T-cell (primary cell): ENCODE data around the gene ACBD7. TPM values are rescaled to one million over a fixed set of nuclear protein-coding genes. Genes with fewer than 3 reads are reported as not detected.

Source experiments
- ATAC-seq, 4 experiments: fragments of 200-7000 bp in 3 of 4; fragments of 150-1000 bp in 1 of 4; cut with Tn5 transposase; replicated peaks in 1 of 4; 1 replicate in 3 of 4; 2 replicates in 1 of 4; pipeline ENCODE4 v1.10.0; 2021; ENCODE audit warnings: moderate library complexity in 3 of 4, mild to moderate bottlenecking in 2 of 4, moderate number of reproducible peaks in 1 of 4
- CTCF ChIA-PET, 2 donors: fragments of 300-600 bp; sonication (Branson Sonifier 250); formaldehyde crosslinking; loops; one replicate each; lab custom pipeline; 2022; ENCODE audit warnings: antibody characterized with exemption in 2 of 2; lab: Charles Lee
- POLR2A ChIA-PET, 2 donors: fragments of 300-600 bp; sonication (Branson Sonifier 250); formaldehyde crosslinking; loops; one replicate each; lab custom pipeline; 2022; ENCODE audit warnings: antibody characterized with exemption in 2 of 2; lab: Charles Lee
- DNase-seq, 35 experiments: peaks; one replicate each; pipeline versions ENCODE4 v3.0.0 to v3.0.0-alpha.2; 2013 to 2023
- H3K27ac ChIP-seq: one replicate; pipeline ENCODE4 v1.5.1; 2013; ENCODE audit warnings: low read length
- H3K27me3 ChIP-seq, 2 experiments: replicated peaks in 1 of 2; 1 replicate in 1 of 2; 2 replicates in 1 of 2; pipeline versions ENCODE4 v1.6.1 to v1.7.0; 2013; ENCODE audit warnings: low read length in 1 of 2, mixed read lengths in 1 of 2; ENCODE audit not compliant: control insufficient read depth in 2 of 2, insufficient read depth in 2 of 2; ENCODE audit errors: extremely low read depth in 1 of 2
- H3K36me3 ChIP-seq, 2 donors: 1 replicate in 1 of 2; 2 replicates in 1 of 2; pipeline versions ENCODE4 v1.6.1 to v1.7.0; 2013; ENCODE audit warnings: low read length in 1 of 2; ENCODE audit not compliant: control insufficient read depth in 2 of 2, insufficient read depth in 1 of 2; ENCODE audit errors: extremely low read depth in 1 of 2
- H3K4me1 ChIP-seq, 2 experiments: 1 replicate in 1 of 2; 2 replicates in 1 of 2; pipeline versions ENCODE4 v1.6.1 to v1.7.0; 2013; ENCODE audit warnings: low read length in 2 of 2, mixed read lengths in 1 of 2; ENCODE audit not compliant: insufficient read depth in 2 of 2, control insufficient read depth in 1 of 2; ENCODE audit errors: extremely low read depth in 1 of 2
- H3K4me3 ChIP-seq, 2 donors: 1 replicate in 1 of 2; 2 replicates in 1 of 2; pipeline versions ENCODE4 v1.5.1 to v1.7.0; 2013; ENCODE audit warnings: mild to moderate bottlenecking in 2 of 2, low read length in 1 of 2, moderate library complexity in 1 of 2; ENCODE audit not compliant: control insufficient read depth in 1 of 2; ENCODE audit errors: extremely low read depth in 1 of 2
- H3K9me3 ChIP-seq: 2 replicates; pipeline ENCODE4 v1.7.0; 2013
- H3K27ac Mint-ChIP-seq, 2 donors: one replicate each; pipeline ENCODE4 v1.8.0; 2020 to 2021; ENCODE audit warnings: mild to moderate bottlenecking in 2 of 2, mixed read lengths in 2 of 2
- H3K27me3 Mint-ChIP-seq, 2 donors: one replicate each; pipeline ENCODE4 v1.8.0; 2021 to 2022; ENCODE audit warnings: mixed read lengths in 2 of 2
- H3K36me3 Mint-ChIP-seq: one replicate; pipeline ENCODE4 v1.8.0; 2021; ENCODE audit warnings: mixed read lengths
- H3K4me1 Mint-ChIP-seq, 3 donors: one replicate each; pipeline ENCODE4 v1.8.0; 2020 to 2022; ENCODE audit warnings: mixed read lengths in 3 of 3, mild to moderate bottlenecking in 1 of 3
- H3K4me3 Mint-ChIP-seq, 3 donors: one replicate each; pipeline ENCODE4 v1.8.0; 2020 to 2022; ENCODE audit warnings: mild to moderate bottlenecking in 3 of 3, mixed read lengths in 3 of 3, moderate library complexity in 3 of 3
- H3K9me3 Mint-ChIP-seq, 3 donors: one replicate each; pipeline ENCODE4 v1.8.0; 2020 to 2022; ENCODE audit warnings: mixed read lengths in 3 of 3
- WGBS: methylation state at CpG from one replicate; pipeline ENCODE4 v1.1.5; 2013; ENCODE audit warnings: missing lambda C conversion rate; ENCODE audit not compliant: insufficient coverage; 5-methylcytosine and 5-hydroxymethylcytosine counted together
- total RNA-seq, 35 experiments: library from RNA in 6 of 35; stranded (reverse) in 6 of 35; fragments of 120-200 nt in 1 of 35; gene quantifications; one replicate each; pipeline versions ENCODE4 v1.2.1 to v1.2.4 and lab custom pipeline; 2013 to 2026

The ACBD7 gene
- total RNA-seq, 5 donors from 2014 or later (not counting 1 experiment from before 2014, with no cell fraction given), result 0.28 to 0.98 (median 0.35) TPM; not detected in 2

GRCh38 chr10:15043674-15044073 lies 44.9 kb downstream of the ACBD7 start, which contains the start of gene OLAH:
Gene OLAH, plus strand, starts transcription at chr10:15043943. Its CDS starts 3,346 bp downstream, at chr10:15047289.
- no peaks in the 10 kb centered on the region for H3K36me3 ChIP-seq
- ChIA-PET POLR2A (no interaction called here), CTCF (no interaction called here)
- 80% methylated on average over 1 of the region's 1 CpG for WGBS
- Mint-ChIP-seq H3K4me3 (no peak within 1 kb of the TSS), H3K4me1 (peaks cover 3 to 7% (median 4%) of the 10 kb centered on the region in 3 donors), H3K27me3 (no peaks in the 10 kb centered on the region), H3K36me3 (no peaks in the 10 kb centered on the region), H3K27ac (no peak within 1 kb of the TSS), H3K9me3 (no peaks in the 10 kb centered on the region)
- H3K4me3 ChIP-seq, result no peak within 1 kb of the TSS
- no peak within 1 kb of the TSS for H3K27ac ChIP-seq
- ATAC-seq, result peak in 1 of 4 experiments; percentile 31
- DNase-seq, result no peak
- H3K9me3 ChIP-seq, result no peaks in the 10 kb centered on the region
- no peaks in the 10 kb centered on the region for H3K4me1 ChIP-seq
- H3K27me3 ChIP-seq, result peaks cover 0 to 6% of the 10 kb centered on the region in 2 experiments

DNA sequence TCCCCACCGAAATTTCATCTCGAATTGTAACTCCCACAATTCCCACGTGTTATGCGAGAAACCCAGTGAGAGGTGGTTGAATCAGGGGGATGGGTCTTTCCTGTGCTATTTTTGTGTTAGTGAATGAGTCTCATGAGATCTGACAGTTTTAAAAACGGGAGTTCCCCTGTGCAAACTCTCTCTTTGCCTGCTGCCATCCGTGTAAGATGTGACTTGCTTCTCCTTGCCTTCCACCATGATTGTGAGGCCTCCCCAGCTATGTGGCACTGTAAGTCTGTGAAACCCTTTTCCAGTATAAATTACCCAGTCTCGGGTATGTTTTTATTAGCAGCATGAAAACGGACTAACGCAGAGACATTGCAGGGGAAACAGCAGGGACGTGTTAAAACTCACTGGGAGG lies 50.2 kb downstream of the ACBD7 start:
- Histone ChIP-seq H3K36me3 (no peaks in the 10 kb centered on the region), H3K4me1 (no peaks in the 10 kb centered on the region), H3K9me3 (no peaks in the 10 kb centered on the region), H3K27ac (no peak overlapping the region), H3K27me3 (no peaks in the 10 kb centered on the region), H3K4me3 (no peak overlapping the region)
- 88% methylated on average over 6 of the region's 10 CpGs for WGBS
- Mint-ChIP-seq H3K27ac (no peak overlapping the region), H3K27me3 (peaks cover 0 to 2% of the 10 kb centered on the region in 2 donors), H3K9me3 (no peaks in the 10 kb centered on the region), H3K4me3 (no peak overlapping the region), H3K36me3 (no peaks in the 10 kb centered on the region), H3K4me1 (peaks cover 0 to 10% (median 1%) of the 10 kb centered on the region in 3 donors)
- CTCF ChIA-PET, result no interaction called here
- POLR2A ChIA-PET, result no interaction called here
- DNase-seq (no peak), ATAC-seq (no peak)

DNA sequence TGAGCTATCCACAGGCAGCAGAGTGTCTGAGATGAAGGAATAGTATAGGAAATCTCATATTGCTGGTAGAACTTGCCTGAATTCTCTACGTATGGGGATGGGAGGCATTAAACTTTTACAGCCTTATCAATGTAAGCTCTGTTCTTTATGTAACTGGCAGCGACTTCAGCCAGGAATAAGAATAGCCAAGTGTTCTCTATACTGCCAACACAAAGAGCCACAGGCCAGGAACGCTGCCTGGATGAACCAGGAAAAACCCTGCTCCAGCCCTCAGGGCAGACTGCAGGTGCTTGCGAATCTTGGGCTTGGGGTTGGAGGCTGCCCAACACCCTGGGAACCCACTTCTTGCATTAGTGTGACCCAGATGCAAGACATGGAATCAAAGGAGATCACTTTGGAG lies 50.9 kb downstream of the ACBD7 start:
- peaks cover 0 to 9% (median 1%) of the 10 kb centered on the region in 3 donors for H3K4me1 Mint-ChIP-seq
- no peak overlapping the region for H3K4me3 Mint-ChIP-seq
- H3K4me1 ChIP-seq, result no peaks in the 10 kb centered on the region
- no peaks in the 10 kb centered on the region for H3K9me3 Mint-ChIP-seq
- ATAC-seq (no peak), DNase-seq (no peak)
- H3K36me3 ChIP-seq, result no peaks in the 10 kb centered on the region
- WGBS, result 88% methylated on average over 2 of the region's 4 CpGs
- no peak overlapping the region for H3K4me3 ChIP-seq
- peaks cover 0 to 2% of the 10 kb centered on the region in 2 donors for H3K27me3 Mint-ChIP-seq
- POLR2A ChIA-PET, result no interaction called here
- H3K27ac ChIP-seq, result no peak overlapping the region
- H3K9me3 ChIP-seq, result no peaks in the 10 kb centered on the region
- CTCF ChIA-PET, result interaction anchor here in 1 of 2 donors (0.6 kb wide), 1 partner anchor 26 kb away, joined by 4 read pairs; no protein-coding TSS in a partner anchor
- no peaks in the 10 kb centered on the region for H3K36me3 Mint-ChIP-seq
- no peak overlapping the region for H3K27ac Mint-ChIP-seq
- H3K27me3 ChIP-seq, result no peaks in the 10 kb centered on the region

DNA sequence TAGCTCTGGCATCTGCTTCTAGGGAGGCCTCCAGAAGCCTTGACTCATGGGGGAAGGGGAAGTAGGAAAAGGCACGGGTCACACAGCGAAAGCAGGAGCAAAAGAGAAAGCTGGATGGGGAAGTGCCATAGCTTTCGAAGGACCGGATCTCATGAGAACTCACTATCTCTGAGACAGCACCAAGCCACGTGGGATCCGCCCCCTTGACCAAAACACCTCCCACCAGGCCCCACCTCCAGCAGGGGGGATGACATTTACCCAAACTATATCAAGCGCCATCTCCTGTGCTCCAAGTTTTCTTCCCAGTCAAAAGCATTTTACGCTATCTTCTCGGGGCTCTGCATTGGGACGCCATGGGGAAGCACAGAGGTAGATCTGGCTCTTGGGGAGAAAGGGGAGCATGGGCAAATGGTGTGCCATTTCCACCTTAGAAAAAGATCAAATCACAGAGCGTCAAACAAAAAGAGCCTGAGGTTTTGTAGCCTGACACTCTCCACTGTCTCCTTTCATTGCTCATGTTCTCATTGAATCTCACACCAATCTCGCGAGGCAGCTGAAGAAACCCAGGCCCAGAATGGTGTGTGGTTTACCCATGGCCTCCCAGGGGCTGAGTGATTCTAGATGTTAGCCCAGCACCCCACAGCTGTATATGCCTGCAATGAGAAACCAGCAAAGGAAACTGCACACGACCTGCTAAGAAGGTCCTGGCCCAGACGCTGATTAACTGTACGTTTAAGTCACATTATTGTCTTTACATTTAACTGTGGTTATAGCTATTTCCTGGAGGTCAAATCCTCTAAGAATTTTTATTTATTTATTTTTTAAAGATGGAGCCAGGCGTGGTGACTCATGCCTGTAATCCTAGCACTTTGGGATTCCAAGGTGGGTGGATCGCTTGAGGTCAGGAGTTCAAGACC lies 52.9 kb downstream of the ACBD7 start:
- Mint-ChIP-seq H3K9me3 (no peaks in the 10 kb centered on the region), H3K27ac (no peak overlapping the region), H3K4me3 (no peak overlapping the region), H3K36me3 (no peaks in the 10 kb centered on the region), H3K4me1 (peaks cover 0 to 9% (median 1%) of the 10 kb centered on the region in 3 donors), H3K27me3 (peaks cover 0 to 2% of the 10 kb centered on the region in 2 donors)
- 50% methylated on average over 2 of the region's 18 CpGs for WGBS
- no peaks in the 10 kb centered on the region for H3K4me1 ChIP-seq
- no peaks in the 10 kb centered on the region for H3K36me3 ChIP-seq
- no peak overlapping the region for H3K4me3 ChIP-seq
- no peaks in the 10 kb centered on the region for H3K27me3 ChIP-seq
- ChIA-PET POLR2A (no interaction called here), CTCF (interaction anchor here in 1 of 2 donors (0.6 to 0.7 kb wide), 2 partner anchors 34 to 136 kb away, joined by 3 read pairs; no protein-coding TSS in a partner anchor)
- H3K27ac ChIP-seq, result no peak overlapping the region
- DNase-seq (peak in 1 of 35 experiments; percentile 7), ATAC-seq (no peak)
- no peaks in the 10 kb centered on the region for H3K9me3 ChIP-seq

- H3K27ac ChIP-seq, result no peak overlapping the region
- H3K9me3 ChIP-seq, result no peaks in the 10 kb centered on the region
- Mint-ChIP-seq H3K27ac (no peak overlapping the region), H3K27me3 (no peaks in the 10 kb centered on the region), H3K4me1 (peaks cover 5 to 8% (median 7%) of the 10 kb centered on the region in 3 donors), H3K4me3 (no peak overlapping the region), H3K36me3 (no peaks in the 10 kb centered on the region), H3K9me3 (no peaks in the 10 kb centered on the region)
- WGBS, result 30% methylated on average over 2 of the region's 3 CpGs
- no peaks in the 10 kb centered on the region for H3K36me3 ChIP-seq
- H3K4me3 ChIP-seq, result no peak overlapping the region
- H3K27me3 ChIP-seq, result no peaks in the 10 kb centered on the region
- no peak for ATAC-seq
- DNase-seq, result no peak
- CTCF ChIA-PET, result interaction anchor here in 1 of 2 donors (0.7 kb wide), 1 partner anchor 9 kb away, joined by 3 read pairs; no protein-coding TSS in a partner anchor
- POLR2A ChIA-PET, result no interaction called here
- peaks cover 3% of the 10 kb centered on the region in 2 experiments for H3K4me1 ChIP-seq
Observed at GRCh38 chr10:15027741-15028140, 60.8 kb downstream of the ACBD7 start.
